Neural cell (in vitro differentiated cells): Measurements from ENCODE around the gene DYNC1LI2. TPM values are rescaled to one million over a fixed set of nuclear protein-coding genes. Genes with fewer than 3 reads are reported as not detected.

Experiments used
- H2AFZ ChIP-seq: fragments of 200-600, 300-800 bp; sonication (generic), shearing (Covaris generic); 2 replicates; pipeline ENCODE4 v1.6.0; 2014; ENCODE audit warnings: low read depth, mild to moderate bottlenecking, antibody characterized with exemption, low read length, moderate library complexity
- H3F3A ChIP-seq: fragments of 200-600 bp; shearing (Covaris generic); 2 replicates; pipeline ENCODE4 v1.6.1; 2016; ENCODE audit warnings: mild to moderate bottlenecking, moderate library complexity, mixed read lengths, antibody characterized with exemption, low read length; ENCODE audit not compliant: insufficient read depth, poor library complexity, severe bottlenecking
- H3K27ac ChIP-seq: fragments of 200-600, 300-800 bp; sonication (generic), shearing (Covaris generic); 2 replicates; pipeline ENCODE4 v1.5.1; 2014; ENCODE audit warnings: mild to moderate bottlenecking, low read length, moderate library complexity
- H3K27me3 ChIP-seq: fragments of 300-800, 200-600 bp; sonication (generic), shearing (Covaris generic); 2 replicates; pipeline ENCODE4 v1.6.0; 2014; ENCODE audit warnings: mild to moderate bottlenecking, low read depth, low read length, moderate library complexity; ENCODE audit not compliant: insufficient read depth
- H3K36me3 ChIP-seq: fragments of 300-800, 200-600 bp; sonication (generic), shearing (Covaris generic); 2 replicates; pipeline ENCODE4 v1.5.1; 2014; ENCODE audit warnings: mild to moderate bottlenecking, antibody characterized with exemption, low read length, moderate library complexity; ENCODE audit not compliant: insufficient read depth
- H3K4me2 ChIP-seq: fragments of 300-800, 200-600 bp; sonication (generic), shearing (Covaris generic); 2 replicates; pipeline ENCODE4 v1.6.0; 2014; ENCODE audit warnings: mild to moderate bottlenecking, low read length
- H3K4me3 ChIP-seq: fragments of 300-800, 200-600 bp; sonication (generic), shearing (Covaris generic); 2 replicates; pipeline ENCODE4 v1.5.1; 2014; ENCODE audit warnings: mild to moderate bottlenecking, low read length, moderate library complexity
- H3K79me2 ChIP-seq: fragments of 200-600 bp; shearing (Covaris generic); replicated peaks from 2 replicates; pipeline ENCODE4 v1.6.0; 2014; ENCODE audit warnings: mild to moderate bottlenecking, low read length, moderate library complexity; ENCODE audit not compliant: insufficient read depth
- H3K9ac ChIP-seq: fragments of 300-800, 200-600 bp; sonication (generic), shearing (Covaris generic); 2 replicates; pipeline ENCODE4 v1.6.1; 2016; ENCODE audit warnings: mild to moderate bottlenecking, low read length, mixed read lengths
- H3K9me2 ChIP-seq: fragments of 200-600 bp; shearing (Covaris generic); 2 replicates; pipeline ENCODE4 v1.6.1; 2016; ENCODE audit warnings: mild to moderate bottlenecking, low read length, mixed read lengths; ENCODE audit not compliant: insufficient read depth
- H3K9me3 ChIP-seq: fragments of 200-600, 300-800 bp; sonication (generic), shearing (Covaris generic); 2 replicates; pipeline ENCODE4 v1.6.1; 2016; ENCODE audit warnings: mild to moderate bottlenecking, mixed run types, low read length, moderate library complexity, mixed read lengths
- H4K20me1 ChIP-seq: fragments of 200-600 bp; shearing (Covaris generic); 2 replicates; pipeline ENCODE4 v1.6.1; 2016; ENCODE audit warnings: mild to moderate bottlenecking, mixed run types; ENCODE audit not compliant: insufficient read depth
- EP300 ChIP-seq: fragments of 450-650 bp; conservative IDR thresholded peaks from 2 replicates; pipeline ENCODE4 v1.6.1; 2014; ENCODE audit warnings: antibody characterized with exemption, mild to moderate bottlenecking, moderate library complexity; ENCODE audit not compliant: poor library complexity, severe bottlenecking
- EZH2 ChIP-seq: fragments of 200-600, 300-800 bp; shearing (Covaris generic), sonication (generic); IDR thresholded peaks from 2 replicates; pipeline ENCODE4 v1.6.1; 2014; ENCODE audit warnings: antibody characterized with exemption, low read length, borderline replicate concordance, mild to moderate bottlenecking; ENCODE audit not compliant: insufficient read depth, poor library complexity, severe bottlenecking
- MXI1 ChIP-seq: fragments of 450-650 bp; conservative IDR thresholded peaks from 2 replicates; pipeline ENCODE4 v1.6.1; 2014; ENCODE audit warnings: antibody characterized with exemption, mild to moderate bottlenecking; ENCODE audit not compliant: poor library complexity, severe bottlenecking
- POLR2AphosphoS5 ChIP-seq: IDR thresholded peaks from 2 replicates; pipeline ENCODE4 v1.6.1; 2012
- RAD21 ChIP-seq: fragments of 450-650 bp; conservative IDR thresholded peaks from 2 replicates; pipeline ENCODE4 v1.6.1; 2014; ENCODE audit warnings: antibody characterized with exemption, mild to moderate bottlenecking, moderate library complexity
- SMC3 ChIP-seq: fragments of 450-650 bp; conservative IDR thresholded peaks from 2 replicates; pipeline ENCODE4 v1.6.1; 2014; ENCODE audit warnings: antibody characterized with exemption, mild to moderate bottlenecking, moderate library complexity; ENCODE audit not compliant: poor library complexity
- TAF1 ChIP-seq: IDR thresholded peaks from 2 replicates; pipeline ENCODE4 v1.6.1; 2012; ENCODE audit warnings: low read depth
- polyA plus RNA-seq: library from polyadenylated mRNA; depleted of rRNA; stranded (reverse); fragments of >200 nt; gene quantifications from 2 replicates; pipeline ENCODE4 v1.2.3, GENCODE V29; 2014
- TF ChIP-seq, protein P1 (sequence below): fragments of 450-650 bp; IDR thresholded peaks from 2 replicates; pipeline ENCODE4 v1.5.1; 2014; ENCODE audit warnings: antibody characterized with exemption, mild to moderate bottlenecking, moderate library complexity; ENCODE audit not compliant: poor library complexity, severe bottlenecking
- TF ChIP-seq, protein P2 (sequence below): IDR thresholded peaks from 2 replicates; pipeline ENCODE4 v1.6.1; 2012; ENCODE audit warnings: borderline replicate concordance

DYNC1LI2 gene
- polyA plus RNA-seq, 1 donor from 2014 or later, result 249 TPM

DNA sequence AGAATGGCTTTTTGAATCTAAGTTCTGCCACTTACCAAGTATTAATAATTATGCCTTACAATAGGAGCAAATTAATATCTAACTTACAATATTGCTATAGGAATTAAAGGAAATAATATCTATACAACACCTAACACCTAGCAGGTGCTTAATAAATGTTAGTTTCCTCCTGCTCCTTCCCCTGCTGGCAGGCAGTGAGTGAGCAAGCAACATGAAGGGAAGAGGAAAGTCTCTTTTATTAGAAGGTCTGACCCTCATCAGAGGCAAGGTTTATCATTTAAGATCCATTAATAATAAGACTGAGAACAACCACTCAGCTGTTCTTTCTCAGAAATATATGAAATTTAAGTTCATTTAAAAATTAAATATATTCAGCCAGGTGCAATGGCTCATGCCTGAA, 6.7 kb upstream of the DYNC1LI2 start:
- no peaks in the 10 kb centered on the region for H3K79me2 ChIP-seq
- H3K27me3 ChIP-seq, result no peaks in the 10 kb centered on the region
- H3K4me3 ChIP-seq, result no peak overlapping the region
- H3K9me2 ChIP-seq, result no peaks in the 10 kb centered on the region
- no peak overlapping the region for H3K9ac ChIP-seq
- no peak overlapping the region for H2AFZ ChIP-seq
- no peaks in the 10 kb centered on the region for H3F3A ChIP-seq
- H4K20me1 ChIP-seq, result no peaks in the 10 kb centered on the region
- no peaks in the 10 kb centered on the region for H3K9me3 ChIP-seq
- no peak overlapping the region for H3K4me2 ChIP-seq
- no peak overlapping the region for H3K27ac ChIP-seq
- TF ChIP-seq RAD21, result no peak
- TF ChIP-seq MXI1, result no peak
- H3K36me3 ChIP-seq, result no peaks in the 10 kb centered on the region

DNA sequence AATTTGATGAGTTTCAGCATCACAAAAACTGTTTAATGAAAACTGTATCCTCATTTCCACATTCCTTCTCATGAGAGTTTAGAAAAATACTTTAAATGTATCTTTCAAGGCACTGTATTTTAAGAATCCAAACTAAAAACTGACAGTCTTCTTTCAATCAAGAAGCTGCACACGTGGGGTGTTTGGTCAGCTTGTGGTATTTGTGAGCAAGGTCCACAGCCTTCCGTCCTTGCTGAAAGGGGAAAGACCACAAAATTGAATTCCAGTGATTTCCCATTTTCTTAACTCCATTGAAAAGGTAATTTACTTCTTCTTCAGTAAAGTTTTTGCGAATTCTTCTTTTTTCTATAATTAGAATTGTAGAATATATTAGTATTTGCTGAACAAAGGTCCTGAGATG, 3.4 kb upstream of the DYNC1LI2 start:
- Histone ChIP-seq H3K9me2 (no peaks in the 10 kb centered on the region), H3K9ac (no peak overlapping the region), H3K4me3 (no peak overlapping the region), H3K27me3 (no peaks in the 10 kb centered on the region), H2AFZ (no peak overlapping the region), H4K20me1 (no peaks in the 10 kb centered on the region), H3K4me2 (no peak overlapping the region), H3F3A (no peaks in the 10 kb centered on the region), H3K9me3 (no peaks in the 10 kb centered on the region), H3K79me2 (peaks cover 20% of the 10 kb centered on the region), H3K27ac (no peak overlapping the region), H3K36me3 (no peaks in the 10 kb centered on the region)
- TF ChIP-seq MXI1, result no peak
- no peak for TF ChIP-seq SMC3
- TF ChIP-seq EZH2, result no peak
- TF ChIP-seq POLR2AphosphoS5, result no peak

DNA sequence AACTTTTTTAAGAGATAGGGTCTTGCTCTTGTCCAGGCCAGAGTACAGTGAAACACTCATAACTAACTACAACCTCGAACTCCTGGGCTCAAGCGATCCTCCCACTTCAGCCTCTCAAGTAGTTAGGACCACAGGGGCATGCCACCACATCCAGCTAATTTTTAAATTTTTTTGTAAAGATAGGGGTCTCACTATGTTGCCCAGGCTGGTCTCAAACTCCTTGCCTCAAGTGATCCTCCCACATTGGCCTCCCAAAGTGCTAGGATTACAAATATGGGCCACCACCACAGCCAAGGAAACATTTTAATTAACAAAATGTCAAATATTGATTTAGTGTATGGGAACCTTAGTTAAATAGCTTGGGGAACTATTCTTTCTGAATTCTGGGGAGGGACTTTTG, 2.8 kb upstream of the DYNC1LI2 start:
- Histone ChIP-seq H3K4me3 (no peak overlapping the region), H2AFZ (no peak overlapping the region), H3K4me2 (no peak overlapping the region), H3K9ac (no peak overlapping the region), H3K9me2 (no peaks in the 10 kb centered on the region), H4K20me1 (no peaks in the 10 kb centered on the region), H3K27me3 (no peaks in the 10 kb centered on the region), H3K79me2 (peaks cover 26% of the 10 kb centered on the region), H3K27ac (no peak overlapping the region), H3K36me3 (no peaks in the 10 kb centered on the region), H3K9me3 (no peaks in the 10 kb centered on the region), H3F3A (no peaks in the 10 kb centered on the region)
- TF ChIP-seq RAD21 (no peak), MXI1 (no peak), POLR2AphosphoS5 (no peak), SMC3 (no peak), EP300 (no peak), TAF1 (no peak), EZH2 (no peak)
- TF ChIP-seq, protein P1, sequence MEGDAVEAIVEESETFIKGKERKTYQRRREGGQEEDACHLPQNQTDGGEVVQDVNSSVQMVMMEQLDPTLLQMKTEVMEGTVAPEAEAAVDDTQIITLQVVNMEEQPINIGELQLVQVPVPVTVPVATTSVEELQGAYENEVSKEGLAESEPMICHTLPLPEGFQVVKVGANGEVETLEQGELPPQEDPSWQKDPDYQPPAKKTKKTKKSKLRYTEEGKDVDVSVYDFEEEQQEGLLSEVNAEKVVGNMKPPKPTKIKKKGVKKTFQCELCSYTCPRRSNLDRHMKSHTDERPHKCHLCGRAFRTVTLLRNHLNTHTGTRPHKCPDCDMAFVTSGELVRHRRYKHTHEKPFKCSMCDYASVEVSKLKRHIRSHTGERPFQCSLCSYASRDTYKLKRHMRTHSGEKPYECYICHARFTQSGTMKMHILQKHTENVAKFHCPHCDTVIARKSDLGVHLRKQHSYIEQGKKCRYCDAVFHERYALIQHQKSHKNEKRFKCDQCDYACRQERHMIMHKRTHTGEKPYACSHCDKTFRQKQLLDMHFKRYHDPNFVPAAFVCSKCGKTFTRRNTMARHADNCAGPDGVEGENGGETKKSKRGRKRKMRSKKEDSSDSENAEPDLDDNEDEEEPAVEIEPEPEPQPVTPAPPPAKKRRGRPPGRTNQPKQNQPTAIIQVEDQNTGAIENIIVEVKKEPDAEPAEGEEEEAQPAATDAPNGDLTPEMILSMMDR, result no peak
- TF ChIP-seq, protein P2, sequence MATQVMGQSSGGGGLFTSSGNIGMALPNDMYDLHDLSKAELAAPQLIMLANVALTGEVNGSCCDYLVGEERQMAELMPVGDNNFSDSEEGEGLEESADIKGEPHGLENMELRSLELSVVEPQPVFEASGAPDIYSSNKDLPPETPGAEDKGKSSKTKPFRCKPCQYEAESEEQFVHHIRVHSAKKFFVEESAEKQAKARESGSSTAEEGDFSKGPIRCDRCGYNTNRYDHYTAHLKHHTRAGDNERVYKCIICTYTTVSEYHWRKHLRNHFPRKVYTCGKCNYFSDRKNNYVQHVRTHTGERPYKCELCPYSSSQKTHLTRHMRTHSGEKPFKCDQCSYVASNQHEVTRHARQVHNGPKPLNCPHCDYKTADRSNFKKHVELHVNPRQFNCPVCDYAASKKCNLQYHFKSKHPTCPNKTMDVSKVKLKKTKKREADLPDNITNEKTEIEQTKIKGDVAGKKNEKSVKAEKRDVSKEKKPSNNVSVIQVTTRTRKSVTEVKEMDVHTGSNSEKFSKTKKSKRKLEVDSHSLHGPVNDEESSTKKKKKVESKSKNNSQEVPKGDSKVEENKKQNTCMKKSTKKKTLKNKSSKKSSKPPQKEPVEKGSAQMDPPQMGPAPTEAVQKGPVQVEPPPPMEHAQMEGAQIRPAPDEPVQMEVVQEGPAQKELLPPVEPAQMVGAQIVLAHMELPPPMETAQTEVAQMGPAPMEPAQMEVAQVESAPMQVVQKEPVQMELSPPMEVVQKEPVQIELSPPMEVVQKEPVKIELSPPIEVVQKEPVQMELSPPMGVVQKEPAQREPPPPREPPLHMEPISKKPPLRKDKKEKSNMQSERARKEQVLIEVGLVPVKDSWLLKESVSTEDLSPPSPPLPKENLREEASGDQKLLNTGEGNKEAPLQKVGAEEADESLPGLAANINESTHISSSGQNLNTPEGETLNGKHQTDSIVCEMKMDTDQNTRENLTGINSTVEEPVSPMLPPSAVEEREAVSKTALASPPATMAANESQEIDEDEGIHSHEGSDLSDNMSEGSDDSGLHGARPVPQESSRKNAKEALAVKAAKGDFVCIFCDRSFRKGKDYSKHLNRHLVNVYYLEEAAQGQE, result no peak
